Hepatocyte (in vitro differentiated cells): ENCODE data around the gene ATF3.

Experiments used
- CTCF ChIP-seq: fragments of 200-600 bp; sonication (generic); IDR thresholded peaks from 2 replicates; pipeline ENCODE4 v1.5.1; 2016; ENCODE audit warnings: antibody characterized with exemption, mild to moderate bottlenecking; ENCODE audit not compliant: poor library complexity
- EZH2 ChIP-seq: fragments of 200-600 bp; sonication (generic); IDR thresholded peaks from 2 replicates; pipeline ENCODE4 v1.6.1; 2016; ENCODE audit warnings: antibody characterized with exemption, mild to moderate bottlenecking, borderline replicate concordance
- EZH2phosphoT487 ChIP-seq: fragments of 200-600 bp; sonication (generic); IDR thresholded peaks from one replicate; pipeline ENCODE4 v1.6.1; 2018; ENCODE audit warnings: antibody characterized with exemption, mild to moderate bottlenecking, low read depth, moderate library complexity; ENCODE audit not compliant: unreplicated experiment, severe bottlenecking

GRCh38 chr1:212638492-212639151, 30.1 kb downstream of the ATF3 start:
- TF ChIP-seq CTCF (no peak), EZH2 (no peak), EZH2phosphoT487 (no peak)
